SK-N-SH (cell line): ENCODE measurements around the gene TRPM2. TPM values are rescaled to one million over a fixed set of nuclear protein-coding genes. Genes with fewer than 3 reads are reported as not detected.

Experiments used
- CTCF ChIA-PET: fragments of 300-600, 350-600 bp; formaldehyde crosslinking; extraction: SDS; loops from one replicate; lab custom pipeline; 2021; lab: Yijun Ruan, JAX
- POLR2A ChIA-PET: fragments of 350-600 bp; sonication (Branson Sonifier 250); formaldehyde crosslinking; extraction: SDS; loops from one replicate; lab custom pipeline; 2020; ENCODE audit warnings: antibody characterized with exemption, inconsistent platforms; lab: Yijun Ruan, JAX
- DNase-seq: peaks from one replicate; pipeline ENCODE4 v3.0.0; 2012
- H2AFZ ChIP-seq: fragments of 200-600 bp; sonication (generic); 2 replicates; pipeline ENCODE4 v1.8.1; 2016; ENCODE audit warnings: antibody characterized with exemption, mild to moderate bottlenecking, low read depth
- H3F3A ChIP-seq: fragments of 200-600 bp; sonication (generic); replicated peaks from 2 replicates; pipeline ENCODE3; 2016; ENCODE audit warnings: antibody characterized with exemption, mild to moderate bottlenecking; ENCODE audit not compliant: insufficient read depth
- H3K27ac ChIP-seq, 2 experiments: fragments of 200-500 bp in 1 of 2; fragments of 200-600 bp in 1 of 2; sonication (Bioruptor generic) in 1 of 2; sonication (generic), shearing (Covaris generic) in 1 of 2; 2 replicates each; pipeline versions ENCODE4 v1.5.1 to v1.6.1; 2014 to 2016; ENCODE audit warnings: low read depth in 2 of 2, inconsistent platforms in 1 of 2, low read length in 1 of 2, mild to moderate bottlenecking in 1 of 2, mixed read lengths in 1 of 2
- H3K27me3 ChIP-seq: fragments of 200-600 bp; sonication (generic), shearing (Covaris generic); 2 replicates; pipeline ENCODE4 v1.6.1; 2016; ENCODE audit warnings: mixed run types; ENCODE audit not compliant: insufficient read depth
- H3K36me3 ChIP-seq, 2 experiments: fragments of 200-500 bp in 1 of 2; fragments of 200-600 bp in 1 of 2; sonication (Bioruptor generic) in 1 of 2; sonication (generic) in 1 of 2; replicated peaks in 1 of 2; 2 replicates each; pipeline versions ENCODE3 to v1.5.1; 2014 to 2016; ENCODE audit warnings: low read length in 1 of 2, mild to moderate bottlenecking in 1 of 2; ENCODE audit not compliant: insufficient read depth in 2 of 2, control insufficient read depth in 1 of 2
- H3K4me1 ChIP-seq, 2 experiments: fragments of 200-500 bp in 1 of 2; fragments of 200-600 bp in 1 of 2; sonication (Bioruptor generic) in 1 of 2; sonication (generic), shearing (Covaris generic) in 1 of 2; 2 replicates each; pipeline versions ENCODE4 v1.5.1 to v1.6.1; 2014 to 2016; ENCODE audit warnings: low read depth in 1 of 2, low read length in 1 of 2, mixed run types in 1 of 2; ENCODE audit not compliant: insufficient read depth in 2 of 2, control insufficient read depth in 1 of 2
- H3K4me2 ChIP-seq: fragments of 200-600 bp; sonication (generic), shearing (Covaris generic); 2 replicates; pipeline ENCODE4 v1.6.1; 2017; ENCODE audit warnings: mixed run types
- H3K4me3 ChIP-seq, 2 experiments: fragments of 200-500 bp in 1 of 2; fragments of 200-600 bp in 1 of 2; sonication (Bioruptor generic) in 1 of 2; sonication (generic), shearing (Covaris generic) in 1 of 2; 2 replicates each; pipeline versions ENCODE4 v1.5.1 to v1.8.1; 2014 to 2016; ENCODE audit warnings: low read depth in 2 of 2, inconsistent platforms in 1 of 2, low read length in 1 of 2, mild to moderate bottlenecking in 1 of 2, mixed read lengths in 1 of 2, moderate library complexity in 1 of 2
- H3K79me2 ChIP-seq: fragments of 200-600 bp; sonication (generic); 2 replicates; pipeline ENCODE4 v1.8.1; 2017; ENCODE audit warnings: mild to moderate bottlenecking; ENCODE audit not compliant: insufficient read depth
- H3K9ac ChIP-seq: fragments of 200-600 bp; sonication (generic); 2 replicates; pipeline ENCODE4 v1.6.1; 2017; ENCODE audit warnings: mixed run types
- H3K9me2 ChIP-seq: fragments of 200-600 bp; sonication (generic); 2 replicates; pipeline ENCODE4 v1.6.1; 2017; ENCODE audit warnings: mixed run types
- H3K9me3 ChIP-seq: fragments of 200-600 bp; sonication (generic); 2 replicates; pipeline ENCODE4 v1.6.1; 2017; ENCODE audit warnings: mixed run types, mild to moderate bottlenecking, moderate library complexity
- H4K20me1 ChIP-seq: fragments of 200-600 bp; sonication (generic); 2 replicates; pipeline ENCODE4 v1.6.1; 2017; ENCODE audit warnings: mild to moderate bottlenecking, mixed run types; ENCODE audit not compliant: insufficient read depth
- CTCF ChIP-seq: fragments of 200-600 bp; sonication (generic); IDR thresholded peaks from 2 replicates; pipeline ENCODE4 v1.6.1; 2017; ENCODE audit warnings: antibody characterized with exemption, mild to moderate bottlenecking, moderate library complexity
- EP300 ChIP-seq, 2 experiments: IDR thresholded peaks; 2 replicates each; pipeline versions ENCODE4 v1.4.0 to v1.6.1; 2012; ENCODE audit warnings: borderline replicate concordance in 1 of 2, low read depth in 1 of 2, low read length in 1 of 2
- EZH2phosphoT487 ChIP-seq: fragments of 200-600 bp; sonication (generic); IDR thresholded peaks from 2 replicates; pipeline ENCODE4 v1.6.1; 2017; ENCODE audit warnings: low read depth, mixed run types, mild to moderate bottlenecking, antibody characterized with exemption, moderate library complexity, borderline replicate concordance
- IRF3 ChIP-seq: fragments of 150-350 bp; IDR thresholded peaks from 2 replicates; pipeline ENCODE4 v1.6.1; 2016; ENCODE audit warnings: mild to moderate bottlenecking, low read depth, low read length
- NRF1 ChIP-seq: IDR thresholded peaks from 2 replicates; pipeline ENCODE4 v1.6.1; 2012; ENCODE audit warnings: low read depth, mild to moderate bottlenecking, low read length
- POLR2AphosphoS5 ChIP-seq: IDR thresholded peaks from 2 replicates; pipeline ENCODE4 v1.6.1; 2012; ENCODE audit warnings: low read depth, low read length
- SMC3 ChIP-seq: IDR thresholded peaks from 2 replicates; pipeline ENCODE4 v1.6.1; 2012; ENCODE audit warnings: low read depth, low read length, improper control_type of control experiment
- TAF1 ChIP-seq: IDR thresholded peaks from 2 replicates; pipeline ENCODE4 v1.6.1; 2012; ENCODE audit warnings: low read depth, mild to moderate bottlenecking, low read length, moderate library complexity, borderline replicate concordance
- USF1 ChIP-seq: IDR thresholded peaks from 2 replicates; pipeline ENCODE4 v1.4.0; 2012; ENCODE audit warnings: low read depth, borderline replicate concordance
- ZBTB33 ChIP-seq: IDR thresholded peaks from 2 replicates; pipeline ENCODE4 v1.4.0; 2012; ENCODE audit warnings: low read depth, borderline replicate concordance
- WGBS: methylation state at CpG from one replicate; pipeline ENCODE4 v1.1.6; 2017; ENCODE audit warnings: low lambda C conversion rate; 5-methylcytosine and 5-hydroxymethylcytosine counted together
- polyA plus RNA-seq, 3 experiments: library from polyadenylated mRNA; depleted of rRNA; stranded (reverse); fragments of >200 nt; gene quantifications; 2 replicates each; pipeline ENCODE4 v1.2.3, GENCODE V29; 2012

TRPM2 gene
- polyA plus RNA-seq, 1 of the 3 experiments (the other 2 are of a cell fraction): not detected

- Histone ChIP-seq H3K4me2 (no peak overlapping the region), H3K9me2 (no peaks in the 10 kb centered on the region), H3K9me3 (no peaks in the 10 kb centered on the region), H3K79me2 (no peaks in the 10 kb centered on the region), H3K4me1 (no peaks in the 10 kb centered on the region), H2AFZ (no peak overlapping the region), H3K9ac (no peak overlapping the region), H3K36me3 (no peaks in the 10 kb centered on the region), H4K20me1 (no peaks in the 10 kb centered on the region), H3K4me3 (no peak overlapping the region), H3F3A (no peaks in the 10 kb centered on the region), H3K27me3 (peaks cover 46% of the 10 kb centered on the region), H3K27ac (no peak overlapping the region)
- TF ChIP-seq POLR2AphosphoS5 (no peak), NRF1 (no peak), SMC3 (no peak), IRF3 (no peak), CTCF (no peak), EP300 (IDR thresholded peaks at IDR 0.05; ENCODE audit: borderline replicate concordance in 1 of 2, low read depth in 1 of 2, low read length in 1 of 2) (no peak), USF1 (no peak), EZH2phosphoT487 (no peak), ZBTB33 (no peak), TAF1 (no peak)
- ChIA-PET POLR2A (no interaction called here), CTCF (interaction anchor here (1.1 kb wide), 1 partner anchor 92 kb away, joined by 3 read pairs; no protein-coding TSS in a partner anchor)
- 38% methylated on average over 18 of the region's 24 CpGs for WGBS
- DNase-seq: no peak
These were observed 1.7 kb downstream of the TRPM2 start for GRCh38 chr21:44354775-44355771.
